BLaER1 treated with 17β-estradiol and CSF1 and Interleukin-3, amounts not matched to agents 10 nM and 100 nM (cell line): ENCODE results near the gene BTBD9.

Source experiments
- H3K27ac ChIP-seq, 11 experiments: shearing (Covaris generic); formaldehyde crosslinking; 2 replicates each; pipeline ENCODE4 v1.8.1; 2022
- H3K27me3 ChIP-seq, 11 experiments: shearing (Covaris generic); formaldehyde crosslinking; 2 replicates each; pipeline ENCODE4 v1.8.1; 2022
- H3K36me3 ChIP-seq, 11 experiments: shearing (Covaris generic); formaldehyde crosslinking; 2 replicates each; pipeline ENCODE4 v1.8.1; 2022
- H3K4me1 ChIP-seq, 10 experiments: shearing (Covaris generic); formaldehyde crosslinking; 2 replicates each; pipeline ENCODE4 v1.8.1; 2022
- H3K4me2 ChIP-seq, 11 experiments: shearing (Covaris generic); formaldehyde crosslinking; 2 replicates each; pipeline ENCODE4 v1.8.1; 2022
- H3K4me3 ChIP-seq, 10 experiments: shearing (Covaris generic); formaldehyde crosslinking; 2 replicates each; pipeline ENCODE4 v1.8.1; 2022
- H3K9ac ChIP-seq, 11 experiments: shearing (Covaris generic); formaldehyde crosslinking; 2 replicates each; pipeline ENCODE4 v1.8.1; 2022
- H3K9me3 ChIP-seq, 11 experiments: shearing (Covaris generic); formaldehyde crosslinking; replicated peaks in 1 of 11; 2 replicates each; pipeline ENCODE4 v1.8.1; 2022
- H4K20me1 ChIP-seq, 11 experiments: shearing (Covaris generic); formaldehyde crosslinking; 2 replicates each; pipeline ENCODE4 v1.8.1; 2022
- Cebpa-rat ChIP-seq, 11 experiments: shearing (Covaris generic); IDR thresholded peaks; 2 replicates each; pipeline ENCODE4 v1.8.1; 2022

The BTBD9 gene

GRCh38 chr6:38518511-38519304 is 121.0 kb downstream of the BTBD9 start:
- Histone ChIP-seq H4K20me1 (no peaks in the 10 kb centered on the region; a peak in 1 of 22 replicates), H3K4me1 (peaks cover 0 to 17% (median 3%) of the 10 kb centered on the region in 10 experiments; a peak in 7 of 20 replicates), H3K4me2 (peak overlapping the region in 3 of 11 experiments; percentile 7 to 37 (median 10); a peak in 4 of 22 replicates), H3K27ac (no peak overlapping the region), H3K36me3 (no peaks in the 10 kb centered on the region), H3K4me3 (no peak overlapping the region), H3K9me3 (no peaks in the 10 kb centered on the region), H3K9ac (no peak overlapping the region), H3K27me3 (no peaks in the 10 kb centered on the region)
- TF ChIP-seq Cebpa-rat (IDR thresholded peaks at IDR 0.05): no peak

GRCh38 chr6:38517005-38517404 is 122.7 kb downstream of the BTBD9 start:
- Histone ChIP-seq H3K4me3 (no peak overlapping the region), H3K27me3 (no peaks in the 10 kb centered on the region), H3K9ac (no peak overlapping the region), H3K27ac (no peak overlapping the region), H4K20me1 (no peaks in the 10 kb centered on the region; a peak in 1 of 22 replicates), H3K36me3 (no peaks in the 10 kb centered on the region), H3K4me2 (no peak overlapping the region), H3K4me1 (peaks cover 0 to 17% (median 3%) of the 10 kb centered on the region in 10 experiments; a peak in 7 of 20 replicates), H3K9me3 (no peaks in the 10 kb centered on the region)
- TF ChIP-seq Cebpa-rat (IDR thresholded peaks at IDR 0.05): no peak

GRCh38 chr6:38514399-38514798 is 125.3 kb downstream of the BTBD9 start:
- peaks cover 0 to 17% (median 3%) of the 10 kb centered on the region in 10 experiments; a peak in 7 of 20 replicates for H3K4me1 ChIP-seq
- H3K9me3 ChIP-seq: no peaks in the 10 kb centered on the region
- H3K4me2 ChIP-seq: no peak overlapping the region
- H3K9ac ChIP-seq: no peak overlapping the region
- H4K20me1 ChIP-seq: no peaks in the 10 kb centered on the region; a peak in 1 of 22 replicates
- no peak overlapping the region for H3K27ac ChIP-seq
- H3K36me3 ChIP-seq: no peaks in the 10 kb centered on the region
- no peak for TF ChIP-seq Cebpa-rat (IDR thresholded peaks at IDR 0.05)
- H3K4me3 ChIP-seq: no peak overlapping the region
- H3K27me3 ChIP-seq: no peaks in the 10 kb centered on the region

- Histone ChIP-seq H3K9me3 (no peaks in the 10 kb centered on the region), H3K4me3 (no peak overlapping the region), H3K4me1 (peaks cover 0 to 10% (median 0%) of the 10 kb centered on the region in 10 experiments; a peak in 4 of 20 replicates), H3K9ac (no peak overlapping the region), H3K36me3 (no peaks in the 10 kb centered on the region), H3K27ac (no peak overlapping the region), H4K20me1 (no peaks in the 10 kb centered on the region), H3K27me3 (no peaks in the 10 kb centered on the region), H3K4me2 (no peak overlapping the region)
- no peak for TF ChIP-seq Cebpa-rat (IDR thresholded peaks at IDR 0.05)
Measured at GRCh38 chr6:38512211-38512610, 127.5 kb downstream of the BTBD9 start.

- Histone ChIP-seq H3K36me3 (no peaks in the 10 kb centered on the region), H3K4me1 (peaks cover 0 to 14% (median 0%) of the 10 kb centered on the region in 10 experiments; a peak in 4 of 20 replicates), H3K4me2 (no peak overlapping the region), H3K4me3 (no peak overlapping the region), H3K9ac (no peak overlapping the region), H3K9me3 (no peaks in the 10 kb centered on the region), H3K27ac (no peak overlapping the region), H3K27me3 (no peaks in the 10 kb centered on the region), H4K20me1 (no peaks in the 10 kb centered on the region)
- TF ChIP-seq Cebpa-rat (IDR thresholded peaks at IDR 0.05): no peak
Measured at GRCh38 chr6:38510205-38510604, 129.5 kb downstream of the BTBD9 start.

- H3K27ac ChIP-seq: no peak overlapping the region
- TF ChIP-seq Cebpa-rat (IDR thresholded peaks at IDR 0.05): no peak
- H3K9ac ChIP-seq: no peak overlapping the region
- H4K20me1 ChIP-seq: no peaks in the 10 kb centered on the region
- H3K4me1 ChIP-seq: peaks cover 0 to 14% (median 0%) of the 10 kb centered on the region in 10 experiments; a peak in 4 of 20 replicates
- H3K9me3 ChIP-seq: no peaks in the 10 kb centered on the region
- no peak overlapping the region for H3K4me2 ChIP-seq
- no peaks in the 10 kb centered on the region for H3K27me3 ChIP-seq
- no peaks in the 10 kb centered on the region for H3K36me3 ChIP-seq
- H3K4me3 ChIP-seq: no peak overlapping the region
Measured at GRCh38 chr6:38509713-38510112, 130.0 kb downstream of the BTBD9 start.

DNA sequence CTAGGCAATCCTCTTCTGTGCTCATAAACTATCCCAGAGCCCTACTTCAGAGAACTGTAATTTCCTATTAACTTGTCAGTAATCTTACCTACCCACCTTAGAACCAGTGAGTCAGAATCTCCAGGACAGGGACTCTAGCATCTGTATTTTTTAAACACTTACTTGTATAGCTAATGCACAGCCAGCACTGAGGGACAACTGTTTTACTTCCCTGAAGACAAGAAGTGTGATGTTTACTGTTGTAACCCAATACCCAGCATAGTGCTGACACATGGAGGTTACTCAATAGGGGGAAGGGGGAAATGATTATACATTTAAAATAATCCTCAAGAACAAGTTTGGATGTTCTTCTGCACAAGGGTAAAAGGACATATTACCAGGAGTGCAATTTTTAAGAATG is 130.8 kb downstream of the BTBD9 start:
- no peak for TF ChIP-seq Cebpa-rat (IDR thresholded peaks at IDR 0.05)
- H3K4me1 ChIP-seq: peaks cover 0 to 14% (median 0%) of the 10 kb centered on the region in 10 experiments; a peak in 4 of 20 replicates
- no peak overlapping the region for H3K9ac ChIP-seq
- no peaks in the 10 kb centered on the region for H3K9me3 ChIP-seq
- H3K27ac ChIP-seq: no peak overlapping the region
- H3K36me3 ChIP-seq: no peaks in the 10 kb centered on the region
- no peak overlapping the region for H3K4me3 ChIP-seq
- no peaks in the 10 kb centered on the region for H3K27me3 ChIP-seq
- H3K4me2 ChIP-seq: peak overlapping the region in 2 of 11 experiments; percentile 18 to 30; a peak in 2 of 22 replicates
- H4K20me1 ChIP-seq: no peaks in the 10 kb centered on the region

- Histone ChIP-seq H3K4me2 (no peak overlapping the region), H3K36me3 (no peaks in the 10 kb centered on the region), H3K27me3 (no peaks in the 10 kb centered on the region), H3K9me3 (no peaks in the 10 kb centered on the region), H3K4me1 (peaks cover 0 to 14% (median 0%) of the 10 kb centered on the region in 10 experiments; a peak in 4 of 20 replicates), H3K4me3 (no peak overlapping the region), H3K27ac (no peak overlapping the region), H3K9ac (no peak overlapping the region), H4K20me1 (no peaks in the 10 kb centered on the region)
- no peak for TF ChIP-seq Cebpa-rat (IDR thresholded peaks at IDR 0.05)
Measured at GRCh38 chr6:38508286-38508685, 131.4 kb downstream of the BTBD9 start.

GRCh38 chr6:38507173-38507572 is 132.6 kb downstream of the BTBD9 start:
- Histone ChIP-seq H3K9ac (no peak overlapping the region), H3K27me3 (no peaks in the 10 kb centered on the region), H3K4me3 (no peak overlapping the region), H3K36me3 (no peaks in the 10 kb centered on the region), H3K4me1 (peaks cover 0 to 14% (median 0%) of the 10 kb centered on the region in 10 experiments; a peak in 5 of 20 replicates), H3K27ac (no peak overlapping the region), H3K9me3 (no peaks in the 10 kb centered on the region), H4K20me1 (no peaks in the 10 kb centered on the region), H3K4me2 (no peak overlapping the region)
- TF ChIP-seq Cebpa-rat (IDR thresholded peaks at IDR 0.05): no peak

DNA sequence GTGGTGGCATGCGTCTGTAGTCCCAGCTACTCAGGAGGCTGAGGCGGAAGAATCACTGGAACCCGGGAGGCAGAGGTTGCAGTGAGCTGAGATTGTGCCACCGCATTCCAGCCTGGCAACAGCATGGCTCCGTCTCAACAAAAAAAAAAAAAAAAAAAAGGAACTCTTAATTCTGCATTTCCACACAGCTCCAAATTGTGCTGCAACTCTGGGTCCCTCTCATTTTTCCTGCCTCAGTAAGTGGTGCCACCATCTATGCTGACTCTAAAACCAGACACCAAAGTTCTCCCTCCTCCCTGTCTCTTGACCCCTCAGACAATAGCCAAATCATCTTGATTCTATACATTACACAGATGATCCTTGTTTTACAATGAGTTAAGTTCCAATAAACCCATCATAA is 133.9 kb downstream of the BTBD9 start:
- TF ChIP-seq Cebpa-rat (IDR thresholded peaks at IDR 0.05): no peak
- Histone ChIP-seq H3K27ac (no peak overlapping the region), H3K4me2 (no peak overlapping the region), H4K20me1 (no peaks in the 10 kb centered on the region), H3K27me3 (no peaks in the 10 kb centered on the region), H3K4me1 (peaks cover 0 to 14% (median 4%) of the 10 kb centered on the region in 10 experiments; a peak in 7 of 20 replicates), H3K9me3 (no peaks in the 10 kb centered on the region), H3K4me3 (no peak overlapping the region), H3K9ac (no peak overlapping the region), H3K36me3 (no peaks in the 10 kb centered on the region)
